ENCODE results near the gene METTL16.

DNA sequence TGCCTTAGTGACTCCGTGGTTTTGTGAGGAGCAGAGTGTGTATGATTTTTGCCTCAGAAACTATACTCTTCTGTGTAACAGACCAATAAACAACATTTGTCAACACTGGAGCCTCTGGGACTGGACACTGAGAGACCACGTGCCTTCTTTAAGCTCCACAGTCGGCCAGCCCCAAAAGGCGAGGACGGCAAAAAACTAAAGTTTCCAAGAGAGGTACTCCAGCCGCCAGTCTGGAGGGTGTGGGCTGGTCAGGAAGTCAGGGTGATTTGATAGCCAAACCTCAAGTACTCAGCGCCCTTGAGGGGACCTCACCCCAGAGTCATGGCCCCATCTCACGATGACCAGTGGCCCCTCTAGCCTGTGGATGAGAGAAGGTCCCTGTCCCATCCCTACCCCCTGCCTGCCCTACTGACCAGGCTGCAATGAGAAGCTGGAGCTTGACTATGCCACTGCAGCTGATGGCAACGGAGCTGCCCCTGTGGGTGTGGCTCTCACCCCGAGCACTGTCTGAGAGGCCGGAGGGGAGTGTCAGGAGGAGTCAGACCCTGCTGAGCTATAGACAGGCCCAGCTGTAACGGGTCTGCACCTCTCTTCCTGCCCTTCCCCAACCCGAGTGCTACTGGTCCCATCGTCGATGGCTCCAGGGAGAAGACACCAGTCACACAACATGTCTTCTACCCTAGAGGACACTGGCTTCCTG lies 130.6 kb downstream of the METTL16 start:
- TF ChIP-seq, protein P1, sequence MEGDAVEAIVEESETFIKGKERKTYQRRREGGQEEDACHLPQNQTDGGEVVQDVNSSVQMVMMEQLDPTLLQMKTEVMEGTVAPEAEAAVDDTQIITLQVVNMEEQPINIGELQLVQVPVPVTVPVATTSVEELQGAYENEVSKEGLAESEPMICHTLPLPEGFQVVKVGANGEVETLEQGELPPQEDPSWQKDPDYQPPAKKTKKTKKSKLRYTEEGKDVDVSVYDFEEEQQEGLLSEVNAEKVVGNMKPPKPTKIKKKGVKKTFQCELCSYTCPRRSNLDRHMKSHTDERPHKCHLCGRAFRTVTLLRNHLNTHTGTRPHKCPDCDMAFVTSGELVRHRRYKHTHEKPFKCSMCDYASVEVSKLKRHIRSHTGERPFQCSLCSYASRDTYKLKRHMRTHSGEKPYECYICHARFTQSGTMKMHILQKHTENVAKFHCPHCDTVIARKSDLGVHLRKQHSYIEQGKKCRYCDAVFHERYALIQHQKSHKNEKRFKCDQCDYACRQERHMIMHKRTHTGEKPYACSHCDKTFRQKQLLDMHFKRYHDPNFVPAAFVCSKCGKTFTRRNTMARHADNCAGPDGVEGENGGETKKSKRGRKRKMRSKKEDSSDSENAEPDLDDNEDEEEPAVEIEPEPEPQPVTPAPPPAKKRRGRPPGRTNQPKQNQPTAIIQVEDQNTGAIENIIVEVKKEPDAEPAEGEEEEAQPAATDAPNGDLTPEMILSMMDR (IDR thresholded peaks at IDR 0.05; ENCODE audit: borderline replicate concordance, extremely low read depth, low read length, poor library complexity, severe bottlenecking), result no peak
- no peak for TF ChIP-seq EZH2 (IDR thresholded peaks at IDR 0.05; ENCODE audit: borderline replicate concordance, low read depth, low read length, severe bottlenecking)

Data from DND-41 (cell line).